Measurements from ENCODE around the gene TNNI3. TPM values are rescaled to one million over a fixed set of nuclear protein-coding genes. Genes with fewer than 3 reads are reported as not detected.

Gene TNNI3
- total RNA-seq, 1 donor from 2014 or later: not detected

- peak; percentile 89 for TF ChIP-seq CTCF (IDR thresholded peaks at IDR 0.05)
- Mint-ChIP-seq H3K27ac (ENCODE audit: unreplicated experiment) (peak overlapping the region; percentile 92), H3K4me3 (ENCODE audit: unreplicated experiment) (peak overlapping the region; percentile 96), H3K27me3 (ENCODE audit: low read depth) (peaks cover 19% of the 10 kb centered on the region), H3K36me3 (ENCODE audit: low read depth) (no peaks in the 10 kb centered on the region), H3K4me1 (ENCODE audit: low read depth) (peaks cover 9% of the 10 kb centered on the region), H3K9me3 (ENCODE audit: low read depth) (no peaks in the 10 kb centered on the region)
- no peak for DNase-seq (ENCODE audit: low spot score)
Measured at GRCh38 chr19:55165952-55166529, 8.5 kb upstream of the TNNI3 start.

GRCh38 chr19:55161571-55162322, 4.2 kb upstream of the TNNI3 start:
- peaks cover 9% of the 10 kb centered on the region for H3K27me3 Mint-ChIP-seq (ENCODE audit: low read depth)
- no peaks in the 10 kb centered on the region for H3K9me3 Mint-ChIP-seq (ENCODE audit: low read depth)
- no peak for DNase-seq (ENCODE audit: low spot score)
- no peak for TF ChIP-seq CTCF (IDR thresholded peaks at IDR 0.05)
- H3K27ac Mint-ChIP-seq (ENCODE audit: unreplicated experiment): no peak overlapping the region
- H3K36me3 Mint-ChIP-seq (ENCODE audit: low read depth): no peaks in the 10 kb centered on the region
- H3K4me3 Mint-ChIP-seq (ENCODE audit: unreplicated experiment): no peak overlapping the region
- H3K4me1 Mint-ChIP-seq (ENCODE audit: low read depth): peaks cover 14% of the 10 kb centered on the region

- no peak for TF ChIP-seq CTCF (IDR thresholded peaks at IDR 0.05)
- Mint-ChIP-seq H3K27ac (ENCODE audit: unreplicated experiment) (no peak overlapping the region), H3K9me3 (ENCODE audit: low read depth) (no peaks in the 10 kb centered on the region), H3K36me3 (ENCODE audit: low read depth) (no peaks in the 10 kb centered on the region), H3K27me3 (ENCODE audit: low read depth) (peaks cover 13% of the 10 kb centered on the region), H3K4me1 (ENCODE audit: low read depth) (peaks cover 14% of the 10 kb centered on the region), H3K4me3 (ENCODE audit: unreplicated experiment) (no peak overlapping the region)
- no peak for DNase-seq (ENCODE audit: low spot score)
Measured at GRCh38 chr19:55160986-55161365, 3.4 kb upstream of the TNNI3 start.

GRCh38 chr19:55160128-55160985, 2.8 kb upstream of the TNNI3 start:
- Mint-ChIP-seq H3K4me1 (ENCODE audit: low read depth) (peaks cover 14% of the 10 kb centered on the region), H3K27ac (ENCODE audit: unreplicated experiment) (no peak overlapping the region), H3K36me3 (ENCODE audit: low read depth) (no peaks in the 10 kb centered on the region), H3K4me3 (ENCODE audit: unreplicated experiment) (no peak overlapping the region), H3K27me3 (ENCODE audit: low read depth) (peaks cover 13% of the 10 kb centered on the region), H3K9me3 (ENCODE audit: low read depth) (no peaks in the 10 kb centered on the region)
- TF ChIP-seq CTCF (IDR thresholded peaks at IDR 0.05): peak; percentile 92
- no peak for DNase-seq (ENCODE audit: low spot score)

Measured in chondrocyte (in vitro differentiated cells).